Left lung (tissue), 10 donors: ENCODE data around the gene SPATS2. TPM values are rescaled to one million over a fixed set of nuclear protein-coding genes. Genes with fewer than 3 reads are reported as not detected.

Experiments
- ATAC-seq: fragments of 200-7000 bp; cut with Tn5 transposase; one replicate; pipeline ENCODE4 v1.9.1; 2020; ENCODE audit warnings: moderate library complexity
- DNase-seq, 4 donors: peaks; one replicate each; pipeline ENCODE4 v3.0.0-alpha.2; 2013 to 2020
- H3K27ac ChIP-seq, 2 donors: fragments of 200-600 bp; sonication (generic) in 1 of 2; one replicate each; pipeline versions ENCODE4 v1.5.0 to v1.8.0; 2020 to 2021
- H3K27me3 ChIP-seq, 2 donors: fragments of 200-600 bp; sonication (generic) in 1 of 2; one replicate each; pipeline versions ENCODE4 v1.5.0 to v1.8.0; 2020 to 2021
- H3K36me3 ChIP-seq, 2 donors: fragments of 200-600 bp; sonication (generic) in 1 of 2; one replicate each; pipeline versions ENCODE4 v1.5.0 to v1.8.0; 2020 to 2021
- H3K4me1 ChIP-seq, 2 donors: fragments of 200-600 bp; one replicate each; pipeline ENCODE4 v1.8.0; 2021
- H3K4me3 ChIP-seq, 2 donors: fragments of 200-600 bp; sonication (generic) in 1 of 2; one replicate each; pipeline versions ENCODE4 v1.5.0 to v1.8.0; 2020 to 2021; ENCODE audit warnings: mild to moderate bottlenecking in 1 of 2
- H3K9me3 ChIP-seq, 2 donors: fragments of 200-600 bp; sonication (generic) in 1 of 2; one replicate each; pipeline versions ENCODE4 v1.5.0 to v1.8.0; 2020 to 2021
- CTCF ChIP-seq, 2 donors: fragments of 200-600 bp; sonication (generic) in 1 of 2; IDR thresholded peaks; one replicate each; pipeline versions ENCODE4 v1.5.0 to v1.8.0; 2021; ENCODE audit warnings: antibody characterized with exemption in 2 of 2
- intact Hi-C, 2 donors: fragments of 100-400 bp; cut with DNase I; formaldehyde crosslinking; loops; one replicate each; pipeline versions ENCODE4 v1.11.2 to v1.14.2; 2022
- polyA plus RNA-seq, 6 donors: library from polyadenylated mRNA; unstranded; fragments of 120-200 nt; gene quantifications; one replicate each; pipeline ENCODE4 v1.2.1, GENCODE V29; 2013; ENCODE audit not compliant: insufficient read length in 6 of 6
- total RNA-seq, 2 donors: library from RNA; stranded (reverse); fragmentation: NEBNext Ultra II Directional; extraction: Animal tissue kit (Norgen Biotek cat#: 25700); gene quantifications; one replicate each; pipeline ENCODE4 v1.2.1, GENCODE V29; 2021
- donor health status: DM: no; HTN: yes; CAD: no.
- donor health status: DM: no; HTN: no; CAD: no.

The SPATS2 gene
- total and polyA plus RNA-seq, 8 donors = 14.6 to 77.0 (median 67.7) TPM

GRCh38 chr12:49414364-49414763 is 47.1 kb downstream of the SPATS2 start:
- H3K27ac ChIP-seq = no peak overlapping the region
- DNase-seq (no peak), ATAC-seq (no peak)
- H3K4me1 ChIP-seq = no peaks in the 10 kb centered on the region
- no peak overlapping the region for H3K4me3 ChIP-seq
- no peak for TF ChIP-seq CTCF (IDR thresholded peaks at IDR 0.05)
- no peaks in the 10 kb centered on the region for H3K9me3 ChIP-seq
- intact Hi-C loops = no loop called here
- no peaks in the 10 kb centered on the region for H3K27me3 ChIP-seq
- H3K36me3 ChIP-seq = no peaks in the 10 kb centered on the region

- intact Hi-C loops = no loop called here
- DNase-seq (no peak), ATAC-seq (no peak)
- no peaks in the 10 kb centered on the region for H3K4me1 ChIP-seq
- H3K9me3 ChIP-seq = no peaks in the 10 kb centered on the region
- H3K4me3 ChIP-seq = no peak overlapping the region
- TF ChIP-seq CTCF (IDR thresholded peaks at IDR 0.05) = no peak
- H3K36me3 ChIP-seq = no peaks in the 10 kb centered on the region
- H3K27me3 ChIP-seq = no peaks in the 10 kb centered on the region
- H3K27ac ChIP-seq = no peak overlapping the region
Measured at GRCh38 chr12:49415521-49415970, 48.3 kb downstream of the SPATS2 start.

GRCh38 chr12:49416892-49417291 is 49.6 kb downstream of the SPATS2 start:
- no peak for ATAC-seq
- Histone ChIP-seq H3K27me3 (no peaks in the 10 kb centered on the region), H3K4me3 (no peak overlapping the region), H3K27ac (no peak overlapping the region), H3K4me1 (no peaks in the 10 kb centered on the region), H3K36me3 (no peaks in the 10 kb centered on the region), H3K9me3 (no peaks in the 10 kb centered on the region)
- DNase-seq = no peak
- no peak for TF ChIP-seq CTCF (IDR thresholded peaks at IDR 0.05)
- intact Hi-C loops = no loop called here

- H3K4me3 ChIP-seq = no peak overlapping the region
Measured at GRCh38 chr12:49417558-49417957, 50.3 kb downstream of the SPATS2 start.

GRCh38 chr12:49420556-49420955 is 53.3 kb downstream of the SPATS2 start:
- Histone ChIP-seq H3K27me3 (no peaks in the 10 kb centered on the region), H3K4me1 (no peaks in the 10 kb centered on the region), H3K36me3 (no peaks in the 10 kb centered on the region), H3K27ac (no peak overlapping the region), H3K9me3 (no peaks in the 10 kb centered on the region), H3K4me3 (no peak overlapping the region)
- DNase-seq (no peak), ATAC-seq (no peak)
- TF ChIP-seq CTCF (IDR thresholded peaks at IDR 0.05) = no peak
- intact Hi-C loops = no loop called here

More at GRCh38 chr12:49417558-49417957, 50.3 kb downstream of the SPATS2 start:
- no peaks in the 10 kb centered on the region for H3K9me3 ChIP-seq
- ATAC-seq (no peak), DNase-seq (no peak)
- no peaks in the 10 kb centered on the region for H3K27me3 ChIP-seq
- no peaks in the 10 kb centered on the region for H3K4me1 ChIP-seq
- TF ChIP-seq CTCF (IDR thresholded peaks at IDR 0.05) = no peak
- no peak overlapping the region for H3K27ac ChIP-seq
- H3K36me3 ChIP-seq = no peaks in the 10 kb centered on the region
- intact Hi-C loops = no loop called here
